Fibroblast of skin of back (primary cell): ENCODE data around the gene PPFIBP1.

ENCODE experiments used
- DNase-seq: peaks from one replicate; pipeline ENCODE4 v3.0.0-alpha.2; 2013

The PPFIBP1 gene

DNA sequence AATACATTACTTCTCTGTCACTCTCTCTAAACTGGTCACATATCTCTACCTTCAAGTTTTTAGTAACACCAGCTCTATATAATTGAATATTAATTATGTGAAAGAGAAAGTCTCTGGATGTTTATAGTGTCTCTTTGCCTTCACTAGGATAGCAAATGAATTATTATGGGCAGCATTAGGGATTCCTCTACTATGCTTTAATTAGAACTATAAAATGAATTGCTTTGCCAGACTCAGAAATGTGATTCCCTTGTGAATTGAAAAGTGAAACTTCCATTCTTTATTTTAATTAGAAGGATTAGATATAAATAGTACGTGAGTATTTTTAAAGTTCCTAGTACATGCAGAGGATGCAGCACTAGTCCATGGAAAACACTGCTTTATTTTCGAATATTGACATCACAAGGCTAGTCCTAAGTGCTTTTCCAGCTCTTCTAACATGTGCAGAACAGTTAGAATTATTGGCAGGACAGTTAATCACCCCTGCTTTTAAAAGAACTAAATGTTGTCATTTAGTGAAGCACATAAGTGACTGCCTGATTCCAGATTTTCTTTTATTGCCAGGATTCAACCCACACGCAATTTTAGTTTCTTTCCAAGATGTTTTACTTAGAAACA lies 149.2 kb downstream of the PPFIBP1 start:
- no peak for DNase-seq

DNA sequence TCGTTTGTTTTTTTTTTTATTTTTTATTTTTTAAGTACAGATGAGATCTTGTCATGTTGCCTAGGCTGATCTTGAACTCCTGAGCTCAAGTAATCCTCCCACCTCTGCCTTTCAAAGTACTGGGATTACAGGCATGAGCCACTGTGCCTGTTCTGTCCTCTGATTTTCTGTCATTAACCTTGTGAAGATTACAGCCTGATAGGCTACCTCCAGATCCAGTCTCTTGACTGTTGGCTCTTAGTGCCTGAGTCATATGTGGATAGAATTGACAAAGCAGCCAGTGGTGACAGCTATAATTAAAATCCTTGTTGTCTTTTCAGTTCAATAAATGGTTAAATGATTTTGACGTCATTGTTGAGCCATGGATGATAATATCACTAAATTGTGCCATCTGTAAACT lies 151.0 kb downstream of the PPFIBP1 start:
- DNase-seq = no peak

DNA sequence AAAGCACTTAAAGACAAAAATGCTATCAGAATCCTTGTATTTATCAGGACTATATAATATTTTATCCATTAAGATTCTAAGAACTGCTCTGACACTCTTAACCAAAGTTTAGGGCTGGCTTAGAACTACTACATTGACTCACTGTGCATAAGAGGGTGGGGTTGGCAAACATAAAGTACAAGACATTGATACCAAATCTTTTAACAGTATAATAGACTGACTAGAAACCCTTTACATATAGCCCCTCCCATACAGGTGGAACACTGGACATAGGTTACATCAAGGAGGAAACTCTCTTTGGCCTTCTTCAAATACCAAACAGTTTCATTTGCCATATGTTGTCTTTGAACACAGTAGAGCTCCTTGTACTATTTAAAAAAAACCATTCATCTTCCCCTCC lies 156.6 kb downstream of the PPFIBP1 start:
- no peak for DNase-seq

DNA sequence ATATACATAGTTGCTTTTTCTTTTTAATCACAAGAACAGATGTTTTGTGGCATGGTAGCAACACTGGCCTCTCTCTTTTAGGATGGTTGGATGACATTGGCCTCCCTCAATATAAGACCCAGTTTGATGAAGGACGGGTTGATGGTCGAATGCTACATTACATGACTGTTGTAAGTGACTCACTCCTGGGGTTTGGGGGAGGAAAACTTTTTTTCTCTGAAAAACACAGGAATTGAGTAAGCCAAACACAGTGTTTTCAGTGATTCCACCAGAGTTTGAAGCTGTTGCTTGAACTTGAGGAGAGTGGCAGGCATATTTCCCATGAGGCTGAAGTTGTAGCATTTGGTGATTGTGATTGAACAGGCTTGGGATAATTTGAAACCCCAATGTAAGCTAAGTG lies 158.5 kb downstream of the PPFIBP1 start:
- no peak for DNase-seq

DNA sequence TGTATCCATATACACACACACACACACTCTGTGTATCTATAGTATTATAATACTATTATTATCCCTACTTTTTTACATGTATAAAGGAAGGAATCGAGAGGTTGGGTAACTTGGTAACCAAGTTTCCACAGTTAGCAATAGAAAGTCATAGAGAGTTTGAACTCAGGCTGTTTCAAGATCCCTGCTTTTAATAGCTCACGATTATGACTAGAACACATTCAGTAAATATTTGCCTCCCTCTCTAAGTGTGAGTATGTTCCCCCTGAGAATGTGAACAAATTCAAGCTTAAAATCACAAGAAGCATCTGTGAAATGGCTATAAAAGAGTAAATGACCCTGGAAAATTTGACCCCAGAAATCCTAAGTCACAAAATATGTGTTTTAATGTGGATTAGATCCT lies 161.3 kb downstream of the PPFIBP1 start:
- no peak for DNase-seq

DNA sequence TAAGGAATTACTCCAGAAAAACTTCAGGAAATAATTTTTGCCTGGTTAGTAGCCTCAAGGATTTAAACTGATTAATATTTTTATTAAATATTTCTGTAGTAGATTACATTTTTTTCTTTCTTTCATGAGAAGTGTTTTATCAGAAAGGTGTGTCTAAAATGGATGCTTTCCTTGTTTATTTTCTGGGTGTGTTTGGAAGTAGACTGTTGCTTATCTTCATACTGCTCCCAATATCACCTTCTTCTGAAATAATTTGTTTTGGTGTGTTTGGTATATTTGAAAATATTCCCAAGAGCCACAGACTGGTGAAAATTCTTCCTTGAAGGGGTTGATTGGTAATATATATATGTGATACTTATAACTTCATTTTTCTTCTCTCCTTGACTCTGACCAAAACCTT lies 162.1 kb downstream of the PPFIBP1 start:
- DNase-seq = no peak

DNA sequence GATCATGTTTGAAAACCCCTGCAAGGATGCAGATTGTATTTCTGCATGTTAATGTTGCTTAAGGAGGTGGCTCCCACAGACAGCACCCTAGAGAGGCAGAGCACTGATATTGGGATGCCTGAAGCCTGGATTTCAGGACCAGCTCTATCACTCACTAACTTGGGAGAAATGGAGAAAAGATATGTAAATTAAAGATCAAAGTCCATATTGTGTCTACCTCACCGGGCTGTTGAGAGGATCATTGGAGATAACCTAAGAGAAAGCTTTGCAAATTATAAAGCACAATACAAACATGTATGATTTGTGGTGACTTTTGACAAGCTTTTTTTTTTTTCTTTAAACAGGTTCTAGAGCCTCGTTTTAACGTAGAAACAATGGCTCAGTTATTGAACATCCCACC lies 164.7 kb downstream of the PPFIBP1 start:
- DNase-seq = no peak

DNA sequence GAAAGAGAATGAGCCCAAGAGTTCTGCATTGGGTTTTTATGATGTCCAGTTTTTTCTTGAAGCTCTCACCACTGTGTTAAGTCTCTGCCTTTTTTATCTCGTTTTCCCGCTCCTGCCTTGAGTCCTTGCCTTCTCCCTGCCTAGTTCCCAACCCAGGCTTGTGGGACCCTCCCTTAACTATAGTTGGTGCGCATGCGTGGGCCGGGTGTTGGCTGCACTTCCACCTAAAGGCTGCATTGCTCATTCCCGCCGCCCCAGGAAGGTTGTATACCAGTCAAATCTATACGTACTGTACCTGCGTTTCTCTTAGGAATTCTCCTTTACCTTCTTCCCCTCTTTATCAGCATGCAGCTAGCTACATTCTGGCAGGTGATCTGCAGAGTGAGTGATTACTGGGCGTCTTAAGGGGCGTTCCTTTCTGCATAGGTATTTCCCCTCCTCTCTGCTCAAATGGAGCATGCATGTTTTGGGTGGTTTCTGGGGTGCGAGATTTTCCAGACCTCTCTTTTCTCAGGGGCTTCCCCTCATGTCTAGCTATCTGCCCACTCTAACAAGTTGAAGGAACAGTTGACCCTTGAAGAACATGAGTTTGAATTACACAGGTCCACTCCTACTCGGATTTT lies 165.7 kb downstream of the PPFIBP1 start:
- no peak for DNase-seq

DNA sequence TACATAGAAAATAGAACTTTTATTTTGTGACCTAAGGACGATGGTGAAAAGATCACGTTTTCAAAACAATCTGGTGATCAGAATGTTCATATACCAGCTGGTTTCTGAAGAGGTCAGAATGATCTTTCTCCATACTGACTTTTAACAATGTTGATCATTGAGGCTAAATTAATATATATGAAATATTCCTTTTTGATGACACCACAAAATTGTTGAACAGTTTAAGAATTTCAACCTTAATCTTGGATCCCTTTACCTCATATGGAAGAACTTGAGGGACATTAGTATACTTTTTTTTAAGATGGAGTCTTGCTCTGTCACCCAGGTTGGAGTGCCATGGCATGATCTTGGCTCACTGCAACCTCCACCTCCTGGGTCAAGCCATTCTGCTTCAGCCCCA lies 169.4 kb downstream of the PPFIBP1 start:
- DNase-seq = no peak

DNA sequence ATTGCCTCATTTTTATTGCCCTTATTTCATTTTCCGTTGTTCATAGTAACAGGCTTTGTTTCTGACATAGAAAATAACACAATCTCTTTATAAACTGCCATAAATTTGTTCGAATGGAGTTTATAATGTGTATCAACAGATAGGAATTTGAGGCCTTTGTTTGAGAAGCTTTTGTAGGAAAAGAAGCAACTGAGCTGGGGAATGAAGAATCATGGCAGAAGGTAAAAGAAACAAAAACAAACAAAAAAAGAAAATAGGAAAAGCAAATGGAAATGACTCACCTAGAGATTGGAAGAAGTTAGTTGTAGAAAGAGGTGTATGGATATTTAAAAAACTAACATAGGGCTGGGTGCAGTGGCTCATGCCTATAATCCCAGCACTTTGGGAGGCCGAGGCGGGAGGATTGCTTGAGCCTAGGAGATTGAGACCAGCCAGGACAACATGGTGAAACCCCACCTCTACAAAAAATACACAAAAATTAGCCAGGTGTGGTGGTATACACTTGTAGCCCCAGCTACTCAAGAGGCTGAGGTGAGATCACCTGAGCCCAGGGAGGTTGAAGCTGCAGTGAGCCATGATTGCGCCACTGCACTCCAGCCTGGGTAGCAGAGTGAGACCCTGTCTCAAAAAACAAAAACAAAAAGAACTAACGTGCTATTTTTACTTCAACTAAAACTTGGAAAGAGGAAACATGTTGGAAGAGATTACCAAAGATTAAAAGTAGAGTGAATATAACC lies 171.7 kb downstream of the PPFIBP1 start:
- DNase-seq = no peak

DNA sequence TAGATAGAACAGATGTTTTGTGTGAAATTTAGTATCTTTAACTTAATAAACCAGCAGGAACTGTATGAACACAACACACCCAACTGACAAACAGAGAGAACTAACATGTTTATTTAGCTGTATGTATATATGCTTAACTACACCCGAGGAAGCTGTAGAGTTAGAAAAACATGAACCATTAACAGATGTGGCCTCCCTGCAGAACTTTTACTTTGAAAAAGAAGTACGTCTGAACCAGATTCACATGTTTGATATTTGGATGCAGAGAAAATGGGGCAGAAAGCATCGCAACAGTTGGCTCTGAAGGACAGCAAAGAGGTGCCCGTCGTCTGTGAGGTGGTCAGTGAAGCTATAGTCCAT lies 172.3 kb downstream of the PPFIBP1 start, which contains the start of gene REP15:
TSS of gene REP15 (plus strand) at position 155 of the 360 bp plus-strand sequence. CDS start at position 271, 116 bp downstream.
- DNase-seq = no peak

DNA sequence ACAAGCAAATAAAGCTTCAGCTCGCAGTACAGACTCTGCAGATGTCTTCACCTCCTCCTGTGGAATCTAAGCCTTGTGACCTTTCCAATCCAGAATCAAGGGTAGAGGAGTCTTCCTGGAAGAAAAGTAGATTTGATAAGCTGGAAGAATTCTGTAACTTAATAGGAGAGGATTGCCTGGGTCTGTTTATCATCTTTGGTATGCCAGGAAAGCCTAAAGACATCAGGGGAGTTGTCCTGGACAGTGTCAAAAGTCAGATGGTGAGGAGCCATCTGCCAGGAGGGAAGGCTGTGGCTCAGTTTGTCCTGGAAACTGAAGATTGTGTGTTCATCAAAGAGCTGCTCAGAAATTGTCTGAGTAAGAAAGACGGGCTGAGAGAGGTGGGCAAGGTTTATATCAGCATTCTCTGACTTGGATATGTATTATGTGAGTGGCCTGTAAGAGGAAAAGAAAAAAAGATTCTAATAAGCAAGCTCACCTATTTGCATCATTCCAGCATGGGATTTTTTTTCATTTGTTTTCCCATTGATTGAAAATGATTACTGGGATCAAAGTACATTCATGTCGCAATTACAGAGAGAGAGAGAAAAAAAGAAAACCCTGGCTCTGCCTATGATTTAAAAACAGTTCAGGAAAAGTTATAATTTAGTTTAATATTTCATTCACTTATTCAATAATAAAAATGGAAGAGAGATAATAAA lies 173.0 kb downstream of the PPFIBP1 start:
- no peak for DNase-seq

DNA sequence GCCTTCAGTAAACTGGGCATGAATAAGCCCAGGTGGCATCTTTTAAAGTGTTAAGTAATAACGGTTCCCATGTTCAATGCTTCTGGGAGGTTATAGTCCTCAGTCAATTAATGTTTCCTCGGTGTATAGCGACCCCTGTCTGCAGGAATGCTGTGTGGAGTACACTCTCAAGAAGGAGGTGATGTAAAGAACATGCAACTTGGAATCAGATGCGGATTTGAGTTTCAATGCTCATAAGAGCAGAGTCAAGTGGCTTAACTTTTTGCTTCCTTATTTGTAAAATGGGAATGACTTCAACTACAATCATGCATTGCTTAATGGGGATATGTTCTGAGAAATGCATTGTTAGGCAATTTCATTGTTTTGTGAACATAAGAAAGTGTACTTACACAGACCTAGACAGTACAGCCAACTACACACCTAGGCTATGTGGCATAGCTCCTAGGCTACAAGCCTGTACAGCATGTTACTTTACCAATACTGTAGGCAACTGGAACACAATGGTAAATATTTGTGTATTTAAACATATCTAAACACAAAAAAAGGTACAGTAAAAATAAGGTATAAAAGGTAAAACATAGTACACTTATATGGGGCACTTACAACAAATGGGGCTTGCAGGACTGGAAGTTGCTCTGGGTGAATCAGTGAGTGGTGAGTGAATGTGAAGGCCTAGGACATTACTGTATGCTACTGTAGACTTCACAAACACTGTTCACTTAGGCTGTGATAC lies 179.9 kb downstream of the PPFIBP1 start:
- peak; percentile 88 for DNase-seq

DNA sequence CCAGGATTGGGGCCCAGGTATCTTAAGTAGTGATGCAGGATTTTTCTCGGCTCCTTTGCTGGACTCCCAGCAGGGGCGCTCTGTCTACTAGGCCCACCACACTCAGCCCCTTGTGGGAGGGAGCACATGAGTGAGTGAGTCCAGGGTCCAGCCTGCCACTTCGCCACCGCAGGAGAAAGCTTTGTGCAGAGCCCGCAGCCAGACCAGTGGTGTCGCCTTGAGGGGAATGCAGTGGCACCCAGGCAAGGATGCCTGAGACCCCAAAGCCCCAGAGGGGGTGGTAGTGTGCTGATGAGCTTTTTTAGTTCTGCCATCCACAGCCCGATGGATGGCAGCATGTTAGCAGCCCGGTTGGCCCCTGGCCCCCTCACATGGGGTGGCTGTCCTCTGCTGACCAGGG lies 181.3 kb downstream of the PPFIBP1 start:
- no peak for DNase-seq

DNA sequence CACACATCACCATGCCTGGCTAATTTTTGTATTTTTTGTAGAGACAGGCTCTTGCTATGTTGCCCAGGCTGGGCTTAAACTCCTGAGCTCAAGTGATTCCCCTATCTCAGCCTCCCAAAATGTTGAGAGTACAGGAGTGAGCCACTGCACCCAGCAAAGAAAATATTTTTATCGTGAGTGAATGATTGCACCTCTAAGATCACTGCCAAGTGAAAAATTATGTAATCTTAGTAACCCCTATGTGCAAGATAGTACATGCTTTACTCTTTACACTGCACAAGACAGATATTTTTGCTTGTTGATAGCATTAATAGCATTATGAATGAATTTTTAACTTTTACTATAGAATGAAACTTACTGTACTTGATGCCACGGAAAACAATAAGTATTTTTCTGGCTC lies 183.2 kb downstream of the PPFIBP1 start:
- DNase-seq = no peak

DNA sequence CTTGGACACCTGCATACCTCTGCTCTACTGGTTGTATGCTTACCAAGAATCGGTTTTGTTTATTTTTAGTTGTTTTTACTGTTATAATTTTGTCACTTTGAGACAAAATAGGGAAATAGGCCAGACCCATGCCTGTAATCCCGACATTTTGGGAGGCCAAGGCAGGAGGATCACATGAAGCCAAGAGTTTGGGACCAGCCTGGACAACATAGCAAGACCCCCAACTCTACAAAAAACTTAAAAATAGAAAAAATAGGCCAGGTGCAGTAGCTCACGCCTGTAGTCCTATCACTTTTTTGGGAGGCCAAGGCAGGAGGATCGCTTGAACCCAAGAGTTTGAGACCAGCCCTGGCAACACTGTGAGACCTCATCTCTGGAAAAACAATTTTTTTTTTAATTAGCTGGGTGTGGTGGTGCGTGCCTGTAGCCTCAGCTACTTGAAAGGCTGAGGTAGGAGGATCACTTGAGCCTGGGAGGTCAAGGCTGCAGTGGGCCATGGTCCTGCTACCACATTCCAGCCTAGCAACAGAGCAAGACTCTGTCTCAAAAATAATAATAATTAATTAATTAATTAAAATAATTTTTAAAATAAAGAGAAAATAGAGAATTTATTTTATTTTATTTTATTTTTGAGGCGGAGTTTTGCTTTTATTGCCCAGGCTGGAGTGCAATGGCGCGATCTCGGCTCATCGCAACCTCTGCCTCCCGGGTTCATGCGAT lies 185.4 kb downstream of the PPFIBP1 start:
- no peak for DNase-seq

DNA sequence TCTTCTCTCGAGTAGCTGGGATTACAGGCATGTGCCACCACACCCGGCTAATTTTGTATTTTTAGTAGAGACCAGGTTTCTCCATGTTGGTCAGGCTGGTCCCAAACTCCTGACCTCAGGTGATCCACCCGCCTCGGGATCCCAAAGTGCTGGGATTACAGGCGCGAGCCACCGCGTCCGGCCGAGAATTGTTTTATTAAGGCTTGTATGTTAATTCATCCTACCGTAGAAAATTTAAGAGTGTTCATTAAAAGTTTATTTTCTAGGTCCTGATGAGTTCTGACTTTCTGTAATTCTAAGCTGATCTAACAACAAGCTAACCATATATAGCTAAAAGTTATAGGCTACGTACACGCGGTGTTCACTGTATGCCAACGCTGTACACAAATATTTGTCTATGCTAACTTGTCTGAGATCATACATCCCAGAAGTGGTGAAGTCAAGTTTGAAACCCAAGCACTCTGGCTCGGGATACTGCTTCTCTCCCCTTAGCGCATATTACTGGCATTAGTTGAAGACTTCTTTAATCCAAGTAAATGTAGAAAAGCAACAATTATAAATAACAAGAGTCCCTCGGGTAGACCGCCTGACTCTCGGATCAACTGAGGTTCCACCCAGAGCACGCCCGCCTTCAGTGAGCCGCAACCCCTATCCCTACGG lies 186.1 kb downstream of the PPFIBP1 start:
- DNase-seq = peak; percentile 64

DNA sequence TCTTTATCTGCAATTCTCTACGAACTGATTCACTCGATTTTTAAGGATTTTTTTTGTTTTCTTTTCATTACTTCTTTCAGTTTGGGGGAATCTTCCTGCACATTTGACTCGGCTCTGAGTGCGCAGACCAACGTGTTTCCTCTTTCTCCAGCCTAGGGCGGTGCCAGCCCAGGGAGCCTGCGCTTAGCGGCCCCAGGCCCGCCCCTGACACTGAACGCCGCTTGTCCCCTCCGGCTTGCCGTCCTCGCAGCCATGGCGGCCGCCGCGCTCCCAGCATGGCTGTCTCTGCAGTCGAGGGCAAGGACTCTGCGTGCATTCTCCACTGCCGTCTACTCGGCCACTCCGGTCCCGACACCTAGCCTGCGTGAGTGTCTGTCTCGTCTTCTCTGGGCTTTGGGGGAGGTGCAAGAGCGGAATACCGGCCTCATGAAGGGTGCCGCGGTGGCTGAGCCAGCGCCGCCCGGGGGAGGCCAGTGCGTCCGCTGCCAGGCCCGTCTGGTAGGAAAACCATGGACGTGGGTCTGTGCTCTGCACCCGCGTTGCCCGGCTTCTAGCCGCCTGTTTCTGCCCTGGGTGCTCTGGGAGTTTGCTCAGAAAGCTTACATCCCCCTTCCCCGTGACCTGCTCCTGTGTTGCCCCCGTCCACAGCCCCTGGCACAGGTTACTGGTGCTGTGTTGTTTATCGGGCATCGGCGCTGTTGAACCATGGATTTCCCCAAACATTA lies 186.7 kb downstream of the PPFIBP1 start, which contains the start of gene MRPS35:
TSS of gene MRPS35 (plus strand) at position 241 of the 725 bp plus-strand sequence. CDS start at position 253, 12 bp downstream.
- DNase-seq = peak; percentile 94

DNA sequence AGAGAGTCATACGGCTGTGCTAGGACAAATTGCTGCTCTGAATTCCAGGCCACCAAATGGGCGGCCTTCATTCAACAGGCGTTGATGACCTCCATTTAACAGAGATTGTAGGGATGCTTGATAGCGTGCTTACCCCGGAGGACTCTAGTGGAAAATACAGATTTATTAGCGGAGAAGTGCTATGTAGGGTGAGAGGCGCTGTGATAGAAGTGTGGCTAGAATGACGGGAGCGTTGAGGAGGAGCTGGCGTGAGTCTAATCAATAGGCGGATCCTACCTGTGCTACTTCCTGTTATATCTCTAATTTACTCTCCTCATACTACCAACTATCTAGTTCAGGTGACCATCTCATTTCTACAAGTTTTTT lies 187.3 kb downstream of the PPFIBP1 start:
- no peak for DNase-seq

DNA sequence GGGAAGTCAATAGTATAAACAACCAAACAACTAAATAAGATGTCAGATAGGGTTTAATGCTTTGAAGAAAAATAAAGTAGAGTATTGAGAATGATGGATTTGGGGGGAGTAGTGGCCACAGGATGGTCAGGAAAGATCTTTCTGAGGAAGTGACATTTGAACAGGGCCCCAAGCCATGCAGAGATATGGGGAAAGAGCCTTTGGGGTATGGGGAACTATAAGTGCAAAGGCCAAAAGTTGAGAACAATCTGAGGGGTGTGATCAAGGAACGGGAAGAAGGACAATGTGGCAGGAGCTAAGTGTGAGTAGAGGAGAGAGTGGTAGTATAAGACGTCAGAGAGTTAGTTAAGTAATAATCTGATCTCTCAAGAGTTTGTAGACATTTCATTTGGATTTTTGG lies 188.0 kb downstream of the PPFIBP1 start:
- no peak for DNase-seq

DNA sequence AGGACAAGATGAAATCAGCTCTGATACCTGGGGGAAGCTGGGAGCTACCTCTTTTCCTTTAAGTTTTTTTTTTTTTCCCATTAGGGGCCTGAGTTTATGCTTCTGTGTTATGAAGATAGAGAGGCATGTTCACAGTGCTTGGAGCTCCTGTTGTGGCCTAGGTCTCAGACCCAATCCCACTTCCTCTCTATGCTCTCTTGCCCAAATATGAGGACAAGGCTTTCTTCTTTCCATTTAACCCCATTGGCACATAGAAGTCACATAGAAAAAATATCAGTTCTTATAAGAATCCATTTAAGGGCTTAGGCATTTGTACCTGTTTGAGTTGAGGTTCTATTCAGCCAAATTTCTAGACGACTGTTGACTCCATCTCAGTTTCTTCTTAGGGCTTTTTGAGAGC lies 199.2 kb downstream of the PPFIBP1 start:
- DNase-seq = no peak
